ENCODE data around the gene SEC22A.

GRCh38 chr3:123262226-123262625 lies 60.5 kb downstream of the SEC22A start:
- TF ChIP-seq CTCF (IDR thresholded peaks at IDR 0.05) (no peak), POLR2A (IDR thresholded peaks at IDR 0.05) (no peak), POLR2AphosphoS5 (IDR thresholded peaks at IDR 0.05) (no peak)
